Stimulated activated CD4-positive, alpha-beta T cell treated with anti-CD3 and anti-CD28 coated beads, Interleukin-15, amount 100 ng/mL, for 24 hours (primary cell): ENCODE results near the gene PKP3.
"Not testable (repeated sequence)": the region's sequence is repeated elsewhere in the genome, so short reads cannot be mapped to it uniquely, and the experiment has no call there.

Experiments
- DNase-seq: peaks from one replicate; pipeline ENCODE4 v3.0.0-alpha.2; 2020

Gene PKP3

DNA sequence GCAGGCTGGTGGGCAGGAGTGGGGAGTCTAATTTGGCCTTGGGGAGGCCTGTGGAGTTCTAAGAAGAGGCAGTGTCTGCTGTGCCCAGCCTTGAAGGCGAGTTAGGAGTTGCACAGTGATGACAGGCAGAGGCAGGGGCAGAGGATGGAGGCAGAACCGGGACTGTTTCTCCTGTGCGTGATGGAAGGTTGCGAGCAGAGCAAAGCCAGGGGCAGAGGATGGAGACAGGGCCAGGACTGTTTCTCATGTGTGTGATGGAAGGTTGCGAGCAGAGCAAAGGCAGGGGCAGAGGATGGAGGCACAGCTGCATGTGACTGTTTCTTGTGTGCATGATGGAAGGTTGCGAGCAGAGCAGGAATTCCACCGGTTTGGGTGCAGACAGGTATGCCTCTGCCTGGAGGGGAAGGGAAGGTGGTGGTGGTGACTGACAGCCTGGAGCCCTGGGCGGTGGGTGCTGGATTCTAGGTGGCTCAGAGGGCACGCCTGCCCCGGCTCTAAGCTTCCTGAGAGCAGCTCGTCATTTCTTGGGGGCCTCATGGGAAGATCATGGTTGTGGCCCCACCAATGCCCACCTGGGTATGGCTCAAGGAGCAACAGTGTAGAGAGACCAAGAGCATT lies 16.0 kb upstream of the PKP3 start:
- DNase-seq = no peak

DNA sequence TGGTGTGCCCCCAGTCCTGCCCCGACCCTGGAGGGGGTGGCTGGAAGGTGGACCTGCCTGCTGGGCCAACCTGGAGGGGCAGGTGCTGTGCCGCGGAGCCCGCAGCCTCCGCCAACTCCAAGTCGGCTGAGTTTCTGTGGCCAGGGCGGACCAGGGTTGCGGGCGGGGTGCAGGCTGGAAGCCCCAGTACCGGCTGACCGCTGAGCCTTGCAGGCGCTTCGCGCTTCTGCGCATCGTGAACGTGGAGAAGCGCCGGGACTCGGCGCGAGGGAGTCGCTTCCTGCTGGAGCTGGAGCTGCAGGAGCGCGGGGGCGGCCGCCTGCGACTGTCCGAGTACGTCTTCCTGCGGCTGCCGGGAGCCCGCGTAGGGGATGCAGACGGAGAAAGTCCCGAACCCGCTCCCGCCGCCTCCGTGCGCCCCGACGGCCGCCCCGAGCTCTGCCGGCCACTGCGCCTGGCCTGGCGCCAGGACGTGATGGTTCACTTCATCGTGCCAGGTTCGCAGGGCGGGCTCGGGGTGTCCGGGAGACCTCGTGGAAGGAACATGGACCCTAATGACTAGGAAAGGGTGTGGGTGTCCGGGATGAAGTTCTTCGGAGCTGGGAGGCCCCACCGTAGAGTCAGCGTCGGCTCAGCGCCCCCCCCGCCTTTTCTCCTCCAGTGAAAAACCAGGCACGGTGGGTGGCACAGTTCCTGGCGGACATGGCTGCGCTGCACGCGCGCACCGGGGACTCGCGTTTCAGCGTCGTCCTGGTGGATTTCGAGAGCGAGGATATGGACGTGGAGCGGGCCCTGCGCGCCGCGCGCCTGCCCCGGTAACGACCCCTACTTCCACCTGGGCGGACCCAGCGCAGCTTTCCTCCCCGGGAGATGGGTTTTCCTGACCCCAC lies 14.6 kb upstream of the PKP3 start:
- no peak for DNase-seq

DNA sequence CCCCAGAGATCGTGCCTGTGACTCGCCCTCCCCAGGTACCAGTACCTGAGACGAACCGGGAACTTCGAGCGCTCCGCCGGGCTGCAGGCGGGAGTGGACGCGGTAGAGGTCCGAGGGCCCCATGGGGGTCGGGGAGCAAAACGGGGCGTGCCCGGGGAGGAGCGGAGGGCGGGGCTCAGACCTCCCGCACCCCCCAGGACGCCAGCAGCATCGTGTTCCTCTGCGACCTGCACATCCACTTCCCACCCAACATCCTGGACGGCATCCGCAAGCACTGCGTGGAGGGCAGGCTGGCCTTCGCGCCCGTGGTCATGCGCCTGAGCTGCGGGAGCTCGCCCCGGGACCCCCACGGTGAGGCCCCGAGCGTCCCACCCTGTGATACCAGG lies 13.9 kb upstream of the PKP3 start:
- no peak for DNase-seq

DNA sequence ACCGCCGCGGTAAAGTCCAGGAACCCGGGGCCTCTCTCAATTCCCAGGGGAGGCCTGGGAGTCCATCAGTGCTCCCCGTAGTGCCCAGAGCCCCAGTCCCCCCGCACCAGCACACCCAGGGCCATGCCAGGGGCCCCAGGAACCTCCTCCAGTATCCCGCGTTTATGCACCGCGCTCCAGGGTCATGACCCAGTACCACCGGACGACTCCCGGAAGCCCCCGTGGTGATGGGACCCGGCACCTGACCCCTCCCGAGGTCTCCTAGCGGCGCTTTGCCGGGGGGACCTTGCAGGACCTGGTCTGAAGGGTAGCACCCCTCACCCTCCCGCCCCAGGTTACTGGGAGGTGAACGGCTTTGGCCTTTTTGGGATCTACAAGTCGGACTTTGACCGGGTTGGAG lies 13.5 kb upstream of the PKP3 start:
- no peak for DNase-seq

DNA sequence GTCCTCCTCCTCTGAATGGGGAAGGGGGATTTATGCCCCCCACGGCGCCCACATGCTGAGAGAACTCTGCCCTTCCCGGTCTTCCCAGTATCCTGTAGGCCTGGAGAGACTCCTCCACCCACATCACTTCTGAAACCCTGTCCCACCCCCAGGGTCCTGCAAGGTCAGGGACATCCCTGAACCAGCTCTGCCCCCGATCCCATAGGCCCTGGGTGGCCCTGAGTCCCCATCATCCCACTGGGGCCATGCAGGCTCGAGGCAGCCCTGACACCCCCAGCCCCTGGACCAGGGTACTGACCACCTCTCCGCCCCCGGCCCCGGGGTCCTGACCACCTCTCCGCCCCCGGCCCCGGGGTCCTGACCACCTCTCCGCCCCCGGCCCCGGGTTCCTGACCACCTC lies 13.0 kb upstream of the PKP3 start:
- no peak for DNase-seq

DNA sequence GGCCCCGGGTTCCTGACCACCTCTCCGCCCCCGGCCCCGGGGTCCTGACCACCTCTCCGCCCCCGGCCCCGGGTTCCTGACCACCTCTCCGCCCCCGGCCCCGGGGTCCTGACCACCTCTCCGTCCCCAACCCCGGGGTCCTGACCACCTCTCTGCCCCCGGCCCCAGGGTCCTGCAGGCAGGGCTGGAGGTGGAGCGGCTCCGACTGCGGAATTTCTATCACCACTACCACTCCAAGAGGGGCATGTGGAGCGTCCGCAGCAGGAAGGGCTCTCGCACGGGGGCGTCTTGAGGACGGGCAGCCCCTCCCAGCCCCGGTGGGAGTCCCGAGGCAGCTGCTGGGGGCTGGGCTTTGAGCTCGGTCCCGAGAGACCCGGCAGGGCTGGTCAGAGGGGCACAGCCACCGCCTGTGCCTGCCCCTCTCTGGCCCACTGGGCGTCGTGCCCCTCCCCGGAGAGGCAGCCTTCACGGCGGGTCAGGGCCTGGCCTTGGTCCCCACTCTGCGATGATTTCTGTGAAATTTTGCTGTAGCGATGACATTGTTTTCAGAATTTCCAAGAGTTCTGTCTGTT lies 12.4 kb upstream of the PKP3 start:
- DNase-seq = no peak

DNA sequence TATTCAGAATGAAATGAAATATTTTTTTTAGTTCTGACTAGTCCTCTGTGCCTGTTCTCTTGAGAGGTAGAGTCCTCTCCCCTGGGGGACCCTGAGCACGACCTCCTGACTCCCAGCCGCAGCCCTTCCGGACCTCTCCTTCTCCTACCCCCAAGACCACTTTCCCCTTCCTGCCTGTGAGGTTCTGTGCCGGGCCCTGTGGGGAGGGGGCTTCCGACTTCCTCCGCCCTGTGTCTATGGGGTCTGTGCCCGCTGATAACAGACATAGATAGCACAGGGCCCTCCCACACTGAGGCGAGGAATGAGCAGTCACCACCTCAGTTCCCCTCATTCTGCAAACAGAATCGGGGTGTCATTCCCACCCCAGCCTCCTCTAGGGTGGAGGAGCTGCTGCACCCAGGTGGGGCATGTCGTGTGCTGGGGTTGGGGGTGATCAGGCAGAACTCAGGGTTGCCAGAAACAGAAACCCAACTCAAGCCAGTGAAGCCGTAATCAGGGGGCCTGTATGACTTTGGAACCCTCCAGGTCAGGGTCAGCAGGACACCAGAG lies 11.9 kb upstream of the PKP3 start:
- no peak for DNase-seq

DNA sequence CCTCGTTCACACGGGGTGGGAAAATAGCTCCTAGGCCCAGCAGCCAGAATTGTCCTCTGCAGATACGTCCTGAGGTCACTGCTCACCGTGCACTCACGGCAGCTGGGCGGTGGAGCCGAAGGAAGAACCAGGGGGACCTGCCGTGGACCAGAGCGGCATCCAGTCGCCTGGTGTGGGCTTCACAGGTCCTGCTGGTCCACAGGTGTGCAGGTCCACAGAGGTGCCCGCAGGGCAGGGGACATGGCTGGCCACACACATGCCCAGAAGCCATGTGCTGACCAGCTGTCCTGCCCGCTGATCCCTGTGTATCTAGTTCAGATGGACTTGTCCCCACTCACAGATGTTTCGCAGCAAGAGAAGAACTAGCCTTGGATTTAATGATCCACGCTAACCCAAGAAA lies 10.6 kb upstream of the PKP3 start:
- no peak for DNase-seq

DNA sequence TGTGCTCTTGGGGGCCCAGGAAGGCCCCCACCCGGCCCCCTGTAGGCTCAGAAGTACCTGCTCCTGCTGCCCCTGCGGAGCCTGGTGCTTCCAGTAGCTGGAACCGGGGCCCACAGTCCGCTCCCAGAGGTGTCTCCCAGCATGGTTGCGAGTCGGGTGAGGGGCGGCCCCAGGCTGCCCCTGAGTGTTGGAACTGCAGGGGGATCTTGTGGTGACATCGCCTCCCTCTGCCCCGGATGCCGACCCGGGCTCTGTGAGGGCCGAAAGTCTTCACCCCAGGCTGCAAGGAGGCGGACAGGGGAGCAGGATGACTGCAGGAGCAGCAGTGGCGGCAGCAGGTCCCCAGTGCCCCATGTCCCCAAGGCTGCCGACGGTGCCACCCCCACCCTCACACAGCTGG lies 9.5 kb upstream of the PKP3 start:
- DNase-seq = no peak

DNA sequence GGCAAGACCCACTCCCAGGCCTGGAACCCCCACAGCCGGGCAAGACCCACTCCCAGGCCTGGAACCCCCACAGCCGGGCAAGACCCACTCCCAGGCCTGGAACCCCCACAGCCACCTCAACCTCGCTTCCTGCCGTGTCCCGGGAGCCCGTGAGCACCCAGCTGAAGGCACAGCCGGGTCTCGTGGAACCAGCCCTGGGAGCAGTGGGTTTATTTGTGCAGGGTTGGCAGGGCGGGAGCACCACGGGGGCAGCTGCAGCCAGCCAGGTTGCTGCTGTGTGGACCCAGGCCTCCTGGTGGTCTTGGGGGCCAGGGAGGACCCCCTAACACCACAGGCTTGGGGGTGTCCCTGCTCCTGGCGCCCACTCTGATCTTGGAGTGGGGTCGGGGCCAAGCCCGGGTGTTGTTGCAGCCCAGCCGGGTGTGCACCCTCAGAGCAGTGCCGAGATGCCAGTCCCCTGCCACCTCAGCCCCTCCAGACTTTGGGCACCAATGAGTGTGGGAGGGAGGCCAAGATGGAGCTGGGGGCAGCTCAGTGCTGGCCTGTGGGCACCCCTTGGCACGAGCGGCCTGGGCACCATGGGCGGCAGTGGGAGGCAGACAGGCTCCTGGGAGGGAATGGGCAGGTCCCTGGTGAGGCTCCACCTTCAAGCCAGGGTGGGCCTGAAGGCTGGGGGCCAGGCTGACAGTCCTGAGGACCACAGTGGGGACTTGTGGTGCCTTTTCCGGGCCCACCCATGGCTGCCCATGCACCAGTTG lies 8.2 kb upstream of the PKP3 start:
- DNase-seq = no peak

DNA sequence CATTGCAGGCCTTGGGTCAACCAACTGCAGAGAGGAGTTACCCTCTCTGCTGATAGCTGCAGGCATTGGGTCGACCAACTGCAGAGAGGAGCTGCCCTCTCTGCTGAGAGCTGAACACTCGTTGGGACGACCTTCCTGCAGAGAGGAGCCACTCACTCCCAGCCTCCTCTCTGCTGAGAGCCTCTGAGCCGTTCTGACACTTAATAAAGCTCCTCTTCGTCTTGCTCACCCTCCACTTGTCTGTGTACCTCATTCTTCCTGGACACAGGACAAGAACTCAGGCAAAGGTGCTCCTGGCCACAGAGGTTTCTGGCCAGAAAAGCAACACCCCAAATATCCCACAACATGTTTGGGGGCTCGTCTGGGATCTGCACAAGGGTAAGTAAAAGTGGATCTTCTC lies 7.5 kb upstream of the PKP3 start:
- no peak for DNase-seq

DNA sequence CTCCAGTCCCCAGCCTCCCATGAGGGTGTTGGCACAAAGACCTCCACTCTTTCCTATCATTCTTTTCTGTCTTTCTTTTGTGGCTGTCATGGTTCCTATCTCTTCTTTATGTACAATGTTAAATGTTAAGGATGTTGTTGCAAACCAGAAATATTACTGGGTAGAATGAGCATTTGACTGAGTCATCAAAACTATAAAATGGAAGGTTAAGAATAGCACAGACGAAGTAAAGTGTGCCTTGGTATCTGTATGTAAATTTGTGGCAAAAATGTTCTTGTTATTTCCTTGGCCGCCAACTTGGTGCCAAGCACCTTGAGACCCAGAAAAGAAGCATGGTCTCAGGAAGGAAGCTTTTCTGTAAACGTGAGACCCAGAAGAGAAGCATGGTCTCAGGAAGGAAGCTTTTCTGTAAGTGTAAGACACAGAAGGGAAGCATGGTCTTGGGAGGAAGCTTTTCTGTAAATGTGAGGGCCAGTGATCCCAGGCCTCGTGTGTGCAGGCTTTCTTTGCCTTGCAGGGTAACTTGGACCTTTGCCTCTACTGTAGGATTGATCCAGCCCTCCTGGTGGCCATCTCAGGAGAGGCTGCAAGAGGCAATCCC lies 6.7 kb upstream of the PKP3 start:
- no peak for DNase-seq

DNA sequence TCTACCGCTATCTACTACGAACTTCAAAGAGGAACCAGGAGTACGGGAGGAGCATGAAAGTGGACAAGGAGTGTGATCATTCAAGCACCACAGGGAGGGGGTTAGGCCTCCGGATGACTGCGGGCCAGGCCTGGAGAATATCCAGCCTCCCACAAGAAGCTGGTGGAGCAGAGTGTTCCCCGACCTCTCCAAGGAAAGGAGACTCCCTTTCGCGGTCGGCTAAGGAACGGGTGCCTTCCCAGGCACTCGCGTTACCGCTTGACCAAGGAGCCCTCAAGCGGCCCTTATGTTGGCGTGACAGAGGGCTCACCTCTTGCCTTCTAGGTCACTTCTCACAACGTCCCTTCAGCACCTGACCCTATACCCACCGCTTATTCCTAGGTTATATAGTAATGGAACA lies 4.6 kb upstream of the PKP3 start:
- not testable (repeated sequence) for DNase-seq

DNA sequence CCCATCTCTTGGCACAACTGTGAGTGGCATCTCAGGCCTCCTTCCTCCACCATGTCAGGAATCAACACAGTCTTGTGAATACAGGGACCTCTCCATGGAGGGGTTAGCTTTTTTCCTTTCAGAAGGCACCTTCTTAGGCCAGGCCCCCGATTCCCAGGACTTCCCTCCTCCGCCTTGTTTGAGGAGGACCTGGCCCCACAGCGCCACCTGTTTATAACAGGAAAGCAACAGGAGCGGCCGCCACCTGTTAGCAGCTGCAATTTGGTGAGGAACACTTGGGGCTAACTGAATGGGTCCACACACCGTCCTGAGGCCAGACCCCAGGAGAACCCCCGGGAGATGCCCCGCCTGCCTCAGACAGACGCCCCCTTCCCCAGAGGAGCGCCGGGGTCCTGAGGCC lies 3.8 kb upstream of the PKP3 start:
- no peak for DNase-seq

DNA sequence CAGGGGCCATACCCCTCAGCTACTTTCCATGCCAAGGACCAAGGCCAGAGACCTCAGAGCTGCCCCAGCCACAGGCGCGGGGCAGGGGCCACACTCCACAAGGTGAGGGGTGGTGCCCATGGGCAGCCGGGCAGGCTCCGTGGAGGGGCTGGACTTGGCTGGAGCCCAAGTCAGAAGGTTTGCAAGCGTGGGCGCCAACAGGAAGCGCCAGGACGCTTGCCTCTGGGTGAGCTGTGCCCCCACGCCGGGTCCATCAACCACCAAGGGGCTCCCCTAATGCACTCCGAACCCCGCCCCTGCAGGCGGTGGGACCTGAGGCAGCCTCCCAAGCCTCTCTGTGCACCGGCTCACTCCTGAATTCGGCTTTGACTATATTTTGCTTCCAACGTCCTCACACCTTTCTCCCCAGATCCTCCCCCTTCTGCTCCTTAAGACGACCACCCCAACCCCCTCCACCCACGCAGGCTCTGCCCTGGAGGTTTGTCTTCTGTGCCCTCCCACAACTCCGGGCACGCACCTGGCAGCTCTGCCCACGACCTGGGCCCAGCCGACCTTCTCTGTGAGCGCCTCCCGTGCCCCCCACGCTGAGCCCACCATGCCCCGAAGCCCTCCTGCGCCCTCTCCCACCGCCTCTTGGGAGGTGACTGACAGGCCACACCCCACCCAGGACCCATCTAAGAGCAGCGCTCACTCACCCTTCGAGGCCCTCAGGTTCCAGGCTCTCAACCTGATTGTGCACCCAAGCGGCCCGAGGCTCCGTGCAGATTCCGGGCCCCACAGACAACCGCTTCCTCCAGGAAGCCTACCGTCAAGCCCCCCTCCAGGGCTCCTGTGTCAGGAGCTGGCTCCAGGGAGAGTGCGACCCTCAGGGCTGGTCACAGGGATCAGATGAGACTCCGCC lies 2.6 kb upstream of the PKP3 start:
- DNase-seq = no peak

DNA sequence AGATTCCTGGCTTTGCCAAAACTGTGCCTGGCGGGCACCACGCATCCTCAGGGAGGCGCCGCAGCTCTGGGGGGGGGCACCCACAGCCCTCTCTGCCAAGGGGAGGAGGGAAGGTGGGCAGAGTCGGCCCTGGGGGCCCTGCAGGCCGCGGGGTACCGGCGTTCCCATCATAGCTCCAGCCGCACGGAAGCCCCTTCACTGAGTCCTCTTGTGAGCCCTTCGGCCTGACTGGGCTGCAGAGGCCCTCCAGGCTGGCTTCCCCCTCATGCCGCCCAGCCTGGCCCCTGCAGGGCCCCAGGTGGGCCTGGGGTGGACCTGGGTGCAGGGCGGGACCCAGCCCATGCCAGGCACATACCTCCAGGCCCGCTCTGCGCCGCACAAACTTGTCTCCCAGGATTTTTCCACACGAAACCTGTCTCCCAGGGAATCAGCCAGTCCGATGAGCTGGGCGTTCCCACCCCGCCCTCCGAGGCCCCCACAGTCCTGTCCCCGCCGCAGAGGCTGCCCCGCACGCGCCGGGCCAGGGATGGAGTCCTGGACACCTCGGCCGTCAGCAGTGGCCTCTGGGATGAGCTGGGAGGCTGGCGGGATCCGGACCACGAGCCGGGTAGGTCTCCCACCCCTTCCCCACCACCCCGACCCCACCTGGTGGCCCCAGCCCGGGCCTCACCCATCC lies 1.8 kb upstream of the PKP3 start:
- DNase-seq = no peak

DNA sequence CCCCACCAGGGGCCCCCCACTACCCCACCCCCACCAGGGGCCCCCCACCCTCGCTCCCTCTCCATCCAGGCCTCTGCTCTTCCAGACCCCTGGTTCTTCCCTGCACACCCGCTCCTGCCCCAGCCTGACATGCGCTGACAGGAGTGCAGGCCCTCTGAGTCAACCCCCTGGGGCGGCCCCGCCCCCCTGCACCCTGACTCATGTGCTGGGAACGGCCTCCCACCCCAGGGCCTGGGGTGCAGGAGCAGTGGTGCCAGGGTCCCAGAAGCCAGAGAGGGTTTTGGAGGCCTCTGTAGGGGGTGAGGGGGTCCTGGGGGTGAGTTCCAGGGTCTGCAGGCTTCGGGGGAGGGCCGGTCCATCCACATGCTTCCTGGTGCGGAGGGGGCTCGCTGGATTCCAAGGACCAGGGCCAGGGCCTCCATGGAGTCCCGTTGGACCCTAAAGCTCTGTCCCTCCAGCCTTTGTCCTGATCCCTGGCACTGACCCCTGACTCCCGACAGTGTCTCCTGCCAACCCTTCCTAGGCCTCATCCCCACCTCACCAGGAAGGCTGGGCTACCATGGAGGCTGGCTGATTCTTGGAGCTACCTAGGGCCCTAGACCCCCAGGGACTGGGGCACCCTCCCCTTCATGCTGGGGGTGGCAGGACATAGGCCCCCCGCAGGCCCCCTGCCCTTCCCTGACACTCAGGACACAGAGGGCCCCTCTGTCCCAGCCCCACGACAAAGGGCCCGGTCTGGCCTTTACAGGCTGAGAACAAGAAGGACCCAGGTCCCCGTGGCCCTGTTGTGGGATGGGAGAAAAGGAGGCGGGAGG lies 583 bp upstream of the PKP3 start:
- DNase-seq = peak; percentile 49

DNA sequence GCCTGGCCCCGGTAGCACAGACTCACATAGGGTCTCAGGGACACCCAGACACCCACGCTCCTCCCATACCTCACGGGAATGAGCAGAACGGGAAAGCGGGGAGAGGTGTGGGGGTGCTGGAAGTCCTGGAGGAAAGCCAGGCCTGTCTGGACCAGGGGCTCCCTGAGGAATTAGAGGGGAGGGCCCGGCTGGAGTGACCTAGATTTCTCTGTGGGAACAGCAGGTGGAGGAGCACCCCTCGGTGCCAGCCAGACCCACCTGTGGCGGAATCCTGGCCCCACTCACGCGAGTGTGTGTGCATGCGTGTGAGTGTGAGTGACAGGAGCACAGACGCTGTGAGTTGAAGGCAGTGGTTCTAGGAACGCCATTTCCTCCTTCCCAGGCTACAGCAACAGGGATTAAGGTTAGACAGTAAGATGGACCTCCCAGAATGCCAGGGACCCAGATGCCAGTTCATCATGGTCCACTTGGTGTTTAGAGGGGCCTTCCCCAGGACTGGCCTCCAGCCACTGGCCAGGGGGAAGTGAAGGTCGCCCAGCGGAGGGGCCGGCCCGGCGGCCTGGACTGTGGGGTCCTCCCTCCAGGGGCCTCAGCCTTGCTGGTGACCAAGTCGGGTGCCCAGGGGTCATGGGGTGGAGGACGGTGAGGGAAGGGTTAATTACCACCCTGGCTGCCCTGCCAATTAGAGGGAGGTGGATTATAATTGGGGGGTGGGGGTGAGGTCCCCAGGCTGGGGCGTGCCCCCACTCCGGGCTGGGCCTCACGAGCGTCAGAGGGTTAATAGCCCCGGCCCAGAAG lies 1.0 kb downstream of the PKP3 start:
- no peak for DNase-seq

DNA sequence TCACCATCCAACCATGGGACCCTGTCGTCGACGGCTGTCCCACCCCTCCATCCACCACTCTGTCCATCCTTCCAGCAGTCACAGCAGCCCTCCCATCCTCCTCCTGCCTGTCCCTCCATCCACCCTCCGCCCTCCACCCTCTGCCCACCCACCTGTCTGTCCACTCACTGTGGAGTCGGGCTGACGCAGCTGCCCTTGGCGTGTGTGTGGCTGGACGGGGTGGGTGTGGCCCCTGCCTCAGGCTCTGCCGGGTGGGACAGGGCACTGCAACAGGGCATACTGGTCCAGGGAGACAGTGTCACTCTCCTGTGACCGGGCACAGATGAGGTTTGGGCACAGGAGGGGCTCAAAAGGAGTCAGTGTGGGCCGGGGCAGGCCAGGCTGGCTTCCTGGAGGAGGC lies 1.9 kb downstream of the PKP3 start:
- DNase-seq = no peak
